Measurements from ENCODE around the gene INO80B. TPM values are rescaled to one million over a fixed set of nuclear protein-coding genes. Genes with fewer than 3 reads are reported as not detected.
"Not testable (repeated sequence)": the region's sequence is repeated elsewhere in the genome, so short reads cannot be mapped to it uniquely, and the experiment has no call there.

INO80B gene
- total RNA-seq, 1 donor from 2014 or later, result 48.5 TPM

- peaks cover 35% of the 10 kb centered on the region for H3K27me3 Mint-ChIP-seq (ENCODE audit: low read depth)
Observed at GRCh38 chr2:74444498-74445318, 10.2 kb upstream of the INO80B start.

GRCh38 chr2:74447230-74447999 is 7.5 kb upstream of the INO80B start:
- Mint-ChIP-seq H3K27ac (no peak overlapping the region), H3K27me3 (ENCODE audit: low read depth) (peaks cover 27% of the 10 kb centered on the region)

More at GRCh38 chr2:74444498-74445318, 10.2 kb upstream of the INO80B start:
- H3K4me3 Mint-ChIP-seq (ENCODE audit: low read depth), result no peak overlapping the region
- no peaks in the 10 kb centered on the region for H3K36me3 Mint-ChIP-seq (ENCODE audit: low read depth)
- peaks cover 6% of the 10 kb centered on the region for H3K4me1 Mint-ChIP-seq (ENCODE audit: low read depth)
- H3K27ac Mint-ChIP-seq, result no peak overlapping the region
- H3K9me3 Mint-ChIP-seq, result no peaks in the 10 kb centered on the region
- no peak for DNase-seq (ENCODE audit: low spot score)
- intact Hi-C loops (cut with micrococcal nuclease), result no loop called here

GRCh38 chr2:74448771-74449170 is 6.1 kb upstream of the INO80B start:
- Mint-ChIP-seq H3K4me3 (ENCODE audit: low read depth) (no peak overlapping the region), H3K27ac (no peak overlapping the region), H3K27me3 (ENCODE audit: low read depth) (peaks cover 24% of the 10 kb centered on the region), H3K4me1 (ENCODE audit: low read depth) (peaks cover 10% of the 10 kb centered on the region), H3K36me3 (ENCODE audit: low read depth) (no peaks in the 10 kb centered on the region), H3K9me3 (no peaks in the 10 kb centered on the region)
- DNase-seq (ENCODE audit: low spot score), result no peak
- intact Hi-C loops (cut with micrococcal nuclease), result no loop called here

More at GRCh38 chr2:74447230-74447999, 7.5 kb upstream of the INO80B start:
- no peak overlapping the region for H3K4me3 Mint-ChIP-seq (ENCODE audit: low read depth)
- no peaks in the 10 kb centered on the region for H3K36me3 Mint-ChIP-seq (ENCODE audit: low read depth)
- H3K9me3 Mint-ChIP-seq, result no peaks in the 10 kb centered on the region
- no peak for DNase-seq (ENCODE audit: low spot score)
- H3K4me1 Mint-ChIP-seq (ENCODE audit: low read depth), result peaks cover 2% of the 10 kb centered on the region
- intact Hi-C loops (cut with micrococcal nuclease), result no loop called here

- Mint-ChIP-seq H3K27me3 (ENCODE audit: low read depth) (peaks cover 10% of the 10 kb centered on the region), H3K4me1 (ENCODE audit: low read depth) (peaks cover 24% of the 10 kb centered on the region), H3K27ac (no peak overlapping the region), H3K36me3 (ENCODE audit: low read depth) (peaks cover 7% of the 10 kb centered on the region), H3K4me3 (ENCODE audit: low read depth) (no peak overlapping the region), H3K9me3 (no peaks in the 10 kb centered on the region)
- no peak for DNase-seq (ENCODE audit: low spot score)
- intact Hi-C loops (cut with micrococcal nuclease), result loop anchor here (10.0 kb wide), 2 partner anchors 384 to 1216 kb away; partner anchors contain the start of genes CCT7, HK2 and PRADC1
Observed at GRCh38 chr2:74450570-74451190, 4.2 kb upstream of the INO80B start.

GRCh38 chr2:74457129-74457548 is 2.3 kb downstream of the INO80B start:
- Mint-ChIP-seq H3K27ac (peak overlapping the region; percentile 95), H3K4me1 (ENCODE audit: low read depth) (peaks cover 40% of the 10 kb centered on the region), H3K4me3 (ENCODE audit: low read depth) (peak overlapping the region; percentile 99), H3K27me3 (ENCODE audit: low read depth) (no peaks in the 10 kb centered on the region), H3K9me3 (no peaks in the 10 kb centered on the region), H3K36me3 (ENCODE audit: low read depth) (peaks cover 32% of the 10 kb centered on the region)
- no peak for DNase-seq (ENCODE audit: low spot score)
- intact Hi-C loops (cut with micrococcal nuclease), result loop anchor here (1.0 to 10.0 kb wide), 4 partner anchors 8 to 1222 kb away; partner anchors contain the start of genes CCT7, HK2, MOGS and MTHFD2

GRCh38 chr2:74457549-74458131 is 2.8 kb downstream of the INO80B start:
- peak; percentile 80 for DNase-seq (ENCODE audit: low spot score)
- Mint-ChIP-seq H3K27me3 (ENCODE audit: low read depth) (no peaks in the 10 kb centered on the region), H3K9me3 (no peaks in the 10 kb centered on the region), H3K4me3 (ENCODE audit: low read depth) (peak overlapping the region; percentile 99), H3K27ac (peak overlapping the region; percentile 99), H3K36me3 (ENCODE audit: low read depth) (peaks cover 34% of the 10 kb centered on the region), H3K4me1 (ENCODE audit: low read depth) (peaks cover 37% of the 10 kb centered on the region)
- intact Hi-C loops (cut with micrococcal nuclease), result loop anchor here (1.0 to 10.0 kb wide), 7 partner anchors 8 to 1223 kb away; partner anchors contain the start of genes AUP1, CCT7, HK2 and HTRA2

- H3K27me3 Mint-ChIP-seq (ENCODE audit: low read depth), result no peaks in the 10 kb centered on the region
- H3K4me1 Mint-ChIP-seq (ENCODE audit: low read depth), result peaks cover 33% of the 10 kb centered on the region
- peaks cover 41% of the 10 kb centered on the region for H3K36me3 Mint-ChIP-seq (ENCODE audit: low read depth)
- intact Hi-C loops (cut with micrococcal nuclease), result loop anchor here (1.0 to 10.0 kb wide), 6 partner anchors 14 to 1224 kb away; partner anchors contain the start of genes AUP1, CCT7, HK2 and HTRA2
- H3K9me3 Mint-ChIP-seq, result no peaks in the 10 kb centered on the region
- H3K4me3 Mint-ChIP-seq (ENCODE audit: low read depth), result peak within 1 kb of the TSS; percentile 99
- peak within 1 kb of the TSS; percentile 99 for H3K27ac Mint-ChIP-seq
- peak; percentile 100 for DNase-seq (ENCODE audit: low spot score)
Observed at GRCh38 chr2:74458132-74458937, 3.4 kb downstream of the INO80B start, which contains the start of gene WBP1. Gene WBP1, plus strand, starts transcription at chr2:74458438. Its CDS starts 165 bp downstream, at chr2:74458603.

GRCh38 chr2:74458938-74459363 is 4.1 kb downstream of the INO80B start:
- no peak for DNase-seq (ENCODE audit: low spot score)
- Mint-ChIP-seq H3K4me3 (ENCODE audit: low read depth) (peak overlapping the region; percentile 99), H3K36me3 (ENCODE audit: low read depth) (peaks cover 41% of the 10 kb centered on the region), H3K4me1 (ENCODE audit: low read depth) (peaks cover 34% of the 10 kb centered on the region), H3K9me3 (no peaks in the 10 kb centered on the region), H3K27me3 (ENCODE audit: low read depth) (no peaks in the 10 kb centered on the region), H3K27ac (peak overlapping the region; percentile 99)
- intact Hi-C loops (cut with micrococcal nuclease), result loop anchor here (1.0 to 10.0 kb wide), 6 partner anchors 13 to 1224 kb away; partner anchors contain the start of genes AUP1, CCT7, HK2 and HTRA2

GRCh38 chr2:74459503-74460118 is 4.7 kb downstream of the INO80B start:
- not testable (repeated sequence) for DNase-seq (ENCODE audit: low spot score); H3K27me3 Mint-ChIP-seq (ENCODE audit: low read depth); H3K9me3 Mint-ChIP-seq
- intact Hi-C loops (cut with micrococcal nuclease), result loop anchor here (5.0 to 10.0 kb wide), 3 partner anchors 262 to 1225 kb away; partner anchors contain the start of genes CCT7, HK2, MTHFD2 and PRADC1
- Mint-ChIP-seq H3K36me3 (ENCODE audit: low read depth) (peaks cover 41% of the 10 kb centered on the region), H3K27ac (peak overlapping the region; percentile 99), H3K4me1 (ENCODE audit: low read depth) (peaks cover 34% of the 10 kb centered on the region), H3K4me3 (ENCODE audit: low read depth) (peak overlapping the region; percentile 99)

GRCh38 chr2:74460187-74460586 is 5.3 kb downstream of the INO80B start:
- H3K27ac Mint-ChIP-seq, result peak overlapping the region; percentile 23
- peaks cover 37% of the 10 kb centered on the region for H3K36me3 Mint-ChIP-seq (ENCODE audit: low read depth)
- peak overlapping the region; percentile 99 for H3K4me3 Mint-ChIP-seq (ENCODE audit: low read depth)
- DNase-seq (ENCODE audit: low spot score); intact Hi-C loops (cut with micrococcal nuclease); H3K27me3 Mint-ChIP-seq (ENCODE audit: low read depth); H3K9me3 Mint-ChIP-seq: not testable (repeated sequence)
- peaks cover 29% of the 10 kb centered on the region for H3K4me1 Mint-ChIP-seq (ENCODE audit: low read depth)
